Astrocyte (in vitro differentiated cells and primary cell): ENCODE measurements around the gene INTS6L. TPM values are rescaled to one million over a fixed set of nuclear protein-coding genes. Genes with fewer than 3 reads are reported as not detected.

ENCODE experiments used
- DNase-seq: peaks from one replicate; pipeline ENCODE4 v3.0.0-alpha.2; 2010; ENCODE audit warnings: low read depth
- FAIRE-seq: peaks from 2 replicates; lab custom pipeline; 2011; peaks lifted over from hg19 to GRCh38; lab: Jason Lieb, UNC
- H2AFZ ChIP-seq: 2 replicates; pipeline ENCODE4 v1.6.0; 2012; ENCODE audit warnings: low read depth, low read length, inconsistent platforms
- H3K27ac ChIP-seq: 2 replicates; pipeline ENCODE4 v1.5.1; 2011; ENCODE audit warnings: low read depth, low read length, inconsistent platforms
- H3K27me3 ChIP-seq: 2 replicates; pipeline ENCODE4 v1.6.0; 2011; ENCODE audit warnings: low read length, inconsistent platforms; ENCODE audit not compliant: insufficient read depth
- H3K36me3 ChIP-seq: 2 replicates; pipeline ENCODE4 v1.5.1; 2011; ENCODE audit warnings: low read length, inconsistent platforms; ENCODE audit not compliant: insufficient read depth
- H3K4me1 ChIP-seq: 2 replicates; pipeline ENCODE4 v1.5.1; 2011; ENCODE audit warnings: low read length, inconsistent platforms; ENCODE audit not compliant: insufficient read depth
- H3K4me2 ChIP-seq: 2 replicates; pipeline ENCODE4 v1.6.0; 2012; ENCODE audit warnings: low read length, inconsistent platforms
- H3K4me3 ChIP-seq: 2 replicates; pipeline ENCODE4 v1.5.1; 2011; ENCODE audit warnings: low read depth, mild to moderate bottlenecking, low read length, inconsistent platforms; ENCODE audit not compliant: insufficient read depth
- H3K79me2 ChIP-seq: 2 replicates; pipeline ENCODE4 v1.6.0; 2012; ENCODE audit warnings: mild to moderate bottlenecking, low read length, inconsistent platforms; ENCODE audit not compliant: insufficient read depth
- H3K9ac ChIP-seq: 2 replicates; pipeline ENCODE4 v1.6.0; 2012; ENCODE audit warnings: mild to moderate bottlenecking, low read length, inconsistent platforms
- H3K9me3 ChIP-seq: 2 replicates; pipeline ENCODE4 v1.5.1; 2012; ENCODE audit warnings: low read depth, mild to moderate bottlenecking, low read length, inconsistent platforms; ENCODE audit not compliant: insufficient read depth
- H4K20me1 ChIP-seq: 2 replicates; pipeline ENCODE4 v1.6.0; 2012; ENCODE audit warnings: low read length, inconsistent platforms; ENCODE audit not compliant: insufficient read depth
- H3K27ac Mint-ChIP-seq: one replicate; pipeline ENCODE4 v1.8.0; 2021; ENCODE audit warnings: mild to moderate bottlenecking, mixed read lengths; ENCODE audit not compliant: unreplicated experiment
- H3K27me3 Mint-ChIP-seq: one replicate; pipeline ENCODE4 v1.8.0; 2021; ENCODE audit warnings: low read depth, mixed read lengths; ENCODE audit not compliant: unreplicated experiment
- H3K36me3 Mint-ChIP-seq: one replicate; pipeline ENCODE4 v1.8.0; 2021; ENCODE audit warnings: low read depth, mixed read lengths; ENCODE audit not compliant: unreplicated experiment
- H3K4me1 Mint-ChIP-seq: one replicate; pipeline ENCODE4 v1.8.0; 2021; ENCODE audit warnings: low read depth, mixed read lengths; ENCODE audit not compliant: unreplicated experiment
- H3K4me3 Mint-ChIP-seq: one replicate; pipeline ENCODE4 v1.8.0; 2021; ENCODE audit warnings: mild to moderate bottlenecking, moderate library complexity, mixed read lengths; ENCODE audit not compliant: unreplicated experiment
- H3K9me3 Mint-ChIP-seq: one replicate; pipeline ENCODE4 v1.8.0; 2021; ENCODE audit warnings: mild to moderate bottlenecking, mixed read lengths; ENCODE audit not compliant: unreplicated experiment
- EZH2 ChIP-seq: IDR thresholded peaks from 2 replicates; pipeline ENCODE4 v1.6.1; 2012; ENCODE audit warnings: mild to moderate bottlenecking, low read length, inconsistent platforms; ENCODE audit not compliant: insufficient read depth
- total RNA-seq: library from RNA; stranded (reverse); gene quantifications from 2 replicates; pipeline ENCODE4 v1.2.1, GENCODE V29; 2021
- TF ChIP-seq, protein P1 (sequence below): IDR thresholded peaks from 2 replicates; pipeline ENCODE4 v1.5.1; 2011; ENCODE audit warnings: low read depth, mild to moderate bottlenecking, inconsistent platforms, low read length, moderate library complexity; ENCODE audit not compliant: insufficient read depth

The INTS6L gene
- total RNA-seq, 1 donor from 2014 or later: 7.5 TPM

DNA sequence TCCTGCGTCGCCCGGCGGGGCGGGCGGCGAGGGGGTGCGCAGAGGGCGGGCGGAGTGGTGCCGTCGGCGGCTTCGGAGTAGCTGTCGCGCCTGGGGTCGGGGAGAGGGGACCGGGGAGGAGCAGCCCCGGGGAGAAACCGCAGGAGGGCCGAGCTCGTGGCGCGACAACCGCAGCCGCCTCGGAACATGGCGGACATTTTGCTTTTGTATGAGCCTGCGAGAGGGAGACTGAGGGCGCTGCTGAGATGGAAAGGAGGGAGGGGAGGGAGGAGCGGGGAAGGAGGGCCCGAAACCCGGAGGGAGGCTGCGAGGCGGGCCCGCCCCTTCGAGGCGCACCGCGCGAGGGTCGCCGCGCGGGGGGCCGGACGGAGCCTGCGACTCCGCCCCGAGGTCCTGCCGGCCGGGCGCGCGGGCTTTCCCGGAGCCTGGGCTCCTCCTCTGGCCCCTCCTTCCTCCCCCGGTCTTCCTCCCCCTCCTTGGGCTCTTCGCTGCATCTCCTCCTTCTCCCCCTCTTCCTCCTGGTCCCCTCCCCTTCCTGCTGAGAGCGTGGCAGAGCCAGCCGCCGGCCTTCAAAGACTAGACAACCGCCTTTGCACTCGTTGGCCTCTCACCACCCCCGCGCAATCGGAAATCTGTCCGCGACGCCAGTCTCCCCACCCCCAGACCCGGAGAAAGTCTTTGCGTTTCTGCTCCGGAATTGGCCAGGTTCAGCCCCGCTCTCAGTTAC is 1.1 kb downstream of the INTS6L start:
- Mint-ChIP-seq H3K4me3 (peak overlapping the region; percentile 88), H3K27me3 (no peaks in the 10 kb centered on the region), H3K36me3 (peaks cover 3% of the 10 kb centered on the region), H3K9me3 (no peaks in the 10 kb centered on the region), H3K4me1 (no peaks in the 10 kb centered on the region), H3K27ac (peak overlapping the region; percentile 96)
- H2AFZ ChIP-seq: peak overlapping the region; percentile 84
- no peak for FAIRE-seq
- no peaks in the 10 kb centered on the region for H3K4me1 ChIP-seq
- H3K27me3 ChIP-seq: no peaks in the 10 kb centered on the region
- peak overlapping the region; percentile 94 for H3K4me2 ChIP-seq
- peak overlapping the region; percentile 83 for H3K27ac ChIP-seq
- no peaks in the 10 kb centered on the region for H3K9me3 ChIP-seq
- H4K20me1 ChIP-seq: no peaks in the 10 kb centered on the region
- no peaks in the 10 kb centered on the region for H3K36me3 ChIP-seq
- H3K9ac ChIP-seq: peak overlapping the region; percentile 89
- H3K79me2 ChIP-seq: no peaks in the 10 kb centered on the region
- H3K4me3 ChIP-seq: peak overlapping the region; percentile 69
- no peak for TF ChIP-seq EZH2
- TF ChIP-seq, protein P1, sequence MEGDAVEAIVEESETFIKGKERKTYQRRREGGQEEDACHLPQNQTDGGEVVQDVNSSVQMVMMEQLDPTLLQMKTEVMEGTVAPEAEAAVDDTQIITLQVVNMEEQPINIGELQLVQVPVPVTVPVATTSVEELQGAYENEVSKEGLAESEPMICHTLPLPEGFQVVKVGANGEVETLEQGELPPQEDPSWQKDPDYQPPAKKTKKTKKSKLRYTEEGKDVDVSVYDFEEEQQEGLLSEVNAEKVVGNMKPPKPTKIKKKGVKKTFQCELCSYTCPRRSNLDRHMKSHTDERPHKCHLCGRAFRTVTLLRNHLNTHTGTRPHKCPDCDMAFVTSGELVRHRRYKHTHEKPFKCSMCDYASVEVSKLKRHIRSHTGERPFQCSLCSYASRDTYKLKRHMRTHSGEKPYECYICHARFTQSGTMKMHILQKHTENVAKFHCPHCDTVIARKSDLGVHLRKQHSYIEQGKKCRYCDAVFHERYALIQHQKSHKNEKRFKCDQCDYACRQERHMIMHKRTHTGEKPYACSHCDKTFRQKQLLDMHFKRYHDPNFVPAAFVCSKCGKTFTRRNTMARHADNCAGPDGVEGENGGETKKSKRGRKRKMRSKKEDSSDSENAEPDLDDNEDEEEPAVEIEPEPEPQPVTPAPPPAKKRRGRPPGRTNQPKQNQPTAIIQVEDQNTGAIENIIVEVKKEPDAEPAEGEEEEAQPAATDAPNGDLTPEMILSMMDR: no peak
- peak; percentile 83 for DNase-seq

DNA sequence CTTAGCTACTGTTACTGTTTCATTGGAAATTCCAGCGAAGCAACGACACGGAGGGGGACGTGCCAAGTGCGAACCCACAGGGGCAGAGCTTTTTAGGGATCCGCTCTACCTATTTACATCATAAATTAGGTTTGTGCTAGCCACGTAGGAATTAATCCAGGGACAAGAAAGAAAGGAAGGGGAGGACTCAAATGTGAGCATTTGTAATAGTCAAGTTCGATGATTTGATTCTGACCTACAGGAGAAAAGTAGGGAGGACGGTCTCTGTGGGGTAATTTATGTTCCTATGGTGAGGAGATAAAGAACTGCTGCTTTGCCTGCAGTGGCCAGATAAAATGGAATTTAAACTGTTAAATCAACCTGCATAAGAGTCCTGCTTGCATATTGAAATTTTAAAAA is 1.7 kb downstream of the INTS6L start:
- TF ChIP-seq EZH2: no peak
- TF ChIP-seq, protein P1: no peak
- Mint-ChIP-seq H3K4me3 (peak overlapping the region; percentile 88), H3K36me3 (peaks cover 3% of the 10 kb centered on the region), H3K9me3 (no peaks in the 10 kb centered on the region), H3K4me1 (no peaks in the 10 kb centered on the region), H3K27me3 (no peaks in the 10 kb centered on the region), H3K27ac (peak overlapping the region; percentile 96)
- H3K4me3 ChIP-seq: peak overlapping the region; percentile 69
- H3K27me3 ChIP-seq: no peaks in the 10 kb centered on the region
- H3K27ac ChIP-seq: peak overlapping the region; percentile 83
- H3K79me2 ChIP-seq: no peaks in the 10 kb centered on the region
- H3K36me3 ChIP-seq: no peaks in the 10 kb centered on the region
- no peak for DNase-seq
- peak overlapping the region; percentile 94 for H3K4me2 ChIP-seq
- peak overlapping the region; percentile 89 for H3K9ac ChIP-seq
- no peaks in the 10 kb centered on the region for H3K4me1 ChIP-seq
- no peaks in the 10 kb centered on the region for H3K9me3 ChIP-seq
- H2AFZ ChIP-seq: peak overlapping the region; percentile 75
- FAIRE-seq: peak; percentile 91
- no peaks in the 10 kb centered on the region for H4K20me1 ChIP-seq
